GM19193 (cell line): ENCODE data around the gene PRF1.

Source experiments
- POLR2A ChIP-seq: IDR thresholded peaks from 4 replicates; pipeline ENCODE4 v1.6.1; 2011; ENCODE audit not compliant: insufficient read depth, insufficient read length; ENCODE audit errors: extremely low read depth

The PRF1 gene

GRCh38 chr10:70602665-70603448 lies at the start of gene PRF1:
Gene PRF1 (minus strand): TSS chr10:70602741. CDS start chr10:70600902, 1,839 bp downstream.
- TF ChIP-seq POLR2A, result no peak

- no peak for TF ChIP-seq POLR2A
Observed at GRCh38 chr10:70651661-70652060, 49.1 kb upstream of the PRF1 start.

GRCh38 chr10:70650718-70651117 lies 48.2 kb upstream of the PRF1 start:
- TF ChIP-seq POLR2A, result no peak

- TF ChIP-seq POLR2A, result no peak
Observed at GRCh38 chr10:70650104-70650503, 47.6 kb upstream of the PRF1 start.

GRCh38 chr10:70649526-70649925 lies 47.0 kb upstream of the PRF1 start:
- no peak for TF ChIP-seq POLR2A

- no peak for TF ChIP-seq POLR2A
Observed at GRCh38 chr10:70648427-70648826, 45.9 kb upstream of the PRF1 start.

GRCh38 chr10:70647086-70647485 lies 44.5 kb upstream of the PRF1 start:
- no peak for TF ChIP-seq POLR2A

- TF ChIP-seq POLR2A, result no peak
Observed at GRCh38 chr10:70634011-70634410, 31.5 kb upstream of the PRF1 start.

- TF ChIP-seq POLR2A, result no peak
Observed at GRCh38 chr10:70629338-70629737, 26.8 kb upstream of the PRF1 start.

- TF ChIP-seq POLR2A, result no peak
Observed at GRCh38 chr10:70626056-70626455, 23.5 kb upstream of the PRF1 start.

GRCh38 chr10:70622981-70623844 lies 20.7 kb upstream of the PRF1 start:
- TF ChIP-seq POLR2A, result no peak

GRCh38 chr10:70622541-70622940 lies 20.0 kb upstream of the PRF1 start:
- TF ChIP-seq POLR2A, result no peak

GRCh38 chr10:70621503-70622078 lies 19.1 kb upstream of the PRF1 start:
- no peak for TF ChIP-seq POLR2A

GRCh38 chr10:70620020-70620289 lies 17.4 kb upstream of the PRF1 start:
- no peak for TF ChIP-seq POLR2A

GRCh38 chr10:70619271-70620019 lies 16.9 kb upstream of the PRF1 start:
- TF ChIP-seq POLR2A, result no peak

GRCh38 chr10:70618663-70619062 lies 16.1 kb upstream of the PRF1 start:
- no peak for TF ChIP-seq POLR2A
